Activated naive CD4-positive, alpha-beta T cell treated with anti-CD3 and anti-CD28 coated beads, Interleukin-2, amount 50 U/mL, for 16 hours (primary cell): Measurements from ENCODE around the gene SMIM33.
"Not testable (repeated sequence)": the region's sequence is repeated elsewhere in the genome, so short reads cannot be mapped to it uniquely, and the experiment has no call there.

Experiments used
- DNase-seq: peaks from one replicate; pipeline ENCODE4 v3.0.0-alpha.2; 2020

SMIM33 gene

DNA sequence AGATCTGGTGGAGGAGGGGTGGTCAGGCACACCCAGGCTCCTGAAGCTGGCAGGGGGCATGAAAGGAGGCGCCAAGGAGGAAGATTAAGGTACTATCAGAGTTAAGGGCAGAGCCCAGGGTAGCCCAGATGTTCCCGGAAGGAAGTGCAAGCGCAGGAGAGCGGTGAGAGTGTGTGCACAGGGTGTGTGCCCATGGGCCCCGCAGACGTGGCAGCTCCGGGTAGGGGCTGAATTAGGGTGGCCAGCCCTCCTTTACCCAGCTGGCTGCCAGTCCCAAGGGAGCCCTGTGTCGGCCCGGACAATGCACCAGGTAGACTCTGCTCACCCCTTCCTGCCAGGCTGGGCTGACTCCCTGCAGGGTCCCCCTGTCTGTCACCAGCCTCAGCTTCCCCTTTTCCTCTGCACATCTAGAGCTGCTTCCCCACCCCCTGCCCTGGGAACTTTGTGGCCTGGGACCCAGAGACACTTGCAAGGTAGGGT lies at the start of gene SMIM33:
SMIM33 (plus strand) TSS at position 184 of the 480 bp plus-strand sequence; CDS start at position 302, 118 bp downstream.
- peak; percentile 37 for DNase-seq

DNA sequence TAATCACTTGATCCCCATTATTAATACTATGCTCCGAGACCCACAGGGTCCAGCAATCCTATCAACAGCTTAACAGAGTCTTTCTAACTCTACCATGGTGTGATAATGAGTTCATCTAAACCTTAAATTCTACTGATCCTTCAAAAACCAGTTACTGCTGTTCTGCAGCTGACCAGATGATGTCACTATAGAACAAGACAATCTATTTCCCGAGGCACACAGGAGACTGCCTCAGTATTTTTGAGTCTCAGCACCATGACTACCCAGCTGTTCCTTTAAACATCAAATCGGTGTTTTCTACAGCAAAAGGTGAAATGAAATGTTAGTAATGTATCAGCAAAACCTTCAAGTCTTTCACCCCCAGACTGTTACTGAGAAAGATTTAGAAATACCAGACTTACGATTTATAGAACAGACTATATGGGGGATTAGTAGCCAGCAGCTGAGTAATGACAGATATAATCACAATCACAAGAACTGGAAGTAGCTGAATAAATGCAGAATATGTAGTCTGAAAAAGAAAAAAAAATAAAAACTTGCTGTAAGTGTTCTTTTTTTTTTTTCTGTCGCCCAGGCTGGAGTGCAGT lies 48.4 kb upstream of the SMIM33 start:
- DNase-seq = peak; percentile 38

DNA sequence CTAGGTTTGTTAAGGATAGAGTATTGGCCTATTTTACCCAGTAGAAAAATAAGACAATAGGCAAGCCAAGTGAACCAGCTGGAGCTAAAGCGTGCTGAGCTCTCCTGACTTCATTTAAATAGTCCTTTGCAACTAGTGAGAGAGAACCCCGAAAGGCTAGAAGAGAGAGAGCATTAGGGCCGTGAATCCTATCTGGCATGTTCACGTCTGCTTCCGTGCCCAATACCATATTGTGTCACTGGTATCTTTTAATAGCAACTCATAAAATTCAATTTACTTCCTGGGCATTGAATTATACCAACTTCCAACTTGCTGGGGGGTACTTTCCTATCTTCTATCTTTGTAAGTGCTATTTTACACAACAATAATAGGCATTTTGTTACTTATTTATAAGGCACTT lies 45.3 kb upstream of the SMIM33 start:
- DNase-seq = no peak

DNA sequence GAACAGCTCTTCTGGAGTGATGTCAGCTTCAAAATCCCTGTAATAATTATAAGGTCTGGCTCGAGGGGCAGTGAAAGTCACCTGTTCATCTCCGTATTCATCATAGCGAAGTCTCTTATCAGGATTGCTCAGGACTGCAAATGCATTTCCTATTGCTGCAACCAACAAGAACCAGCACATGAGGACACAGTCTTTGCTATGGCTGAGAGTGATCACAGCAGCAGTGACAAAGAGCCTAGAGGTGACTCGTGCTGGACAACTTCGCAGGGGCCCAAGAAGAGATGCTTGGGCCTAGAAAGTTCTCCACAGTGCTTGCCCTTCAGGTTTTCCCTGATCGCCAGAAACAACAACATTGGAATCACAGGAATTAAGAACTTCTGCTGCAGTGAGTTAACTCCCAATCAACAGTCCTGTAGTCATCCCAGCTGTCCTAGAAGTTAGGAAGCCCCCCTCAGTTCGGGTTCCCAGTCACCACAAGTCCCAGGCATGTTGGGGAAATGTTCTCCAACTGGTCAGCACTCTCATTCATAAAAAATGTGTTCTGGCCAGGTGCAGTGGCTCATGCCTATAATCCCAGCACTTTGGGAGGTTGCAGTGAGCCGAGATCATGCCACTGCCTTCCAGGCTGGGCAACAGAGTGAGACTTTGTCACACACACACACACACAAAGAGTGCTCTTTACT lies 44.5 kb upstream of the SMIM33 start:
- DNase-seq = no peak

DNA sequence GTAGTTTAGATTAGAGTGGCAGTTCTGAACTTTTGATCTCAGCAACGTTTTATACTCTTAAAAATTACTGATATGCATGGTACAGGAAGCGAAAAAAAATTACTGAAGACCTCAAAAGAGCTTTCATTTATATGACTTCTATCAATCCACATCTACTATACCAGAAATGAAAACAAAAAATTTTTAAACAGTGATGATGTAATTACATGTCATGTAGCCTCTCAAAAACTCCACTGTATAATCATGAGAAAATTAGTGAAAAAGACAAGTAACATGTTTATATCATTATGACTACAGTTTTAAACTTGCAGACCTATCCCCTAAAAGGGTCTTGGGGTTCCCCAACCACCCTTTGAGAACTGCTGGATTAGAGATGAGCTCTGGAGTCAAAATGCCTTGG lies 40.8 kb upstream of the SMIM33 start:
- no peak for DNase-seq

DNA sequence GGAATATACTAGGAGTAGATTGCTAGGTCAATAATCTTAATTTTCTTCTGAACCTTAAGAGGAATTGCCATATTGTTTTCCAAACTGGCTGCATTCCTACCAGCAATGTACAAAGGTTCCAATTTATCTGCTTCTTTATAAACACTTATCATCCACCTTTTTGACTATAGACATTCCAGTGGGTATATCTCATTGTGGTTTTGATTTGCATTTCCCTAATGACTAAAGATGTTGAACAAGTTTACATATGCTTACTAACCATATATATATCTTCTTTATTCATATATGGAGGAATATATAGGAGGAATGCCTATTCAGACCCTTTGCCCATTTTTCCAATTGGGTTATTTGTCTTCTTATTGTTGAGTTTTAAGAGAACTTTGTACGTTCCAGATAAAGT lies 39.1 kb upstream of the SMIM33 start:
- DNase-seq = no peak

DNA sequence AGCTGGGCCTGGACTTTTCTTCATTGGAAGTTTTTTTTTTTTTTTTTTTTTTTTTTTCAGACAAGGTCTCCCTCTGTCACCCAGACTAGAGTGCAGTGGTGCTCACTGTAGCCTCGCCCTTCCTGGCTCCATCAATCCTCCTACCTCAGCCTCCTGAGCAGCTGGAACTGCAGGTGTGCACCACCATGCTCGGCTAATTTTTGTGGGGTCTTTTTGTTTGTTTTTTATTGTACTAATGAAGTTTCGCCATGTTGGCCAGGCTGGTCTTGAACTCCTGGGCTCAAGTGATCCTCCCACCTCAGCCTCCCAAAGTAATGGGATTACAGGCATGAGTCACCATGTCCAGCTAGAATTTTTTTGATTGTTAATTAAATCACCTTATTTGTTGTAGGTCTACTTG lies 35.1 kb upstream of the SMIM33 start:
- DNase-seq = no peak

DNA sequence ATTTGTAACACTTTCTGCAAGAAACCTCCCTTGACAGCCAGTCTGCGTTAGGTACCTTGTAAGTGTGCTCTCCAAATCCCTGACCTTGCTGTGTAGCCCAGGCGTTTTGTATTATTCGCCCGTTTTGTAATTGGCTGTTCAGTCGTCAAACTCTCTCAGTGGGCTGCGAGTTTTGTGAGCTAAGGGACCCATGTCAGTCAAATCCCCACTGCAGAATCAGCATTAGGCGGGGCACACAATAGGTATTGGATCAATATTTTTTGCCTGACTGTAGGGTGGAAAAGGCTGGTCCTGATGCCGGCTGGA lies 32.1 kb upstream of the SMIM33 start:
- DNase-seq = no peak

DNA sequence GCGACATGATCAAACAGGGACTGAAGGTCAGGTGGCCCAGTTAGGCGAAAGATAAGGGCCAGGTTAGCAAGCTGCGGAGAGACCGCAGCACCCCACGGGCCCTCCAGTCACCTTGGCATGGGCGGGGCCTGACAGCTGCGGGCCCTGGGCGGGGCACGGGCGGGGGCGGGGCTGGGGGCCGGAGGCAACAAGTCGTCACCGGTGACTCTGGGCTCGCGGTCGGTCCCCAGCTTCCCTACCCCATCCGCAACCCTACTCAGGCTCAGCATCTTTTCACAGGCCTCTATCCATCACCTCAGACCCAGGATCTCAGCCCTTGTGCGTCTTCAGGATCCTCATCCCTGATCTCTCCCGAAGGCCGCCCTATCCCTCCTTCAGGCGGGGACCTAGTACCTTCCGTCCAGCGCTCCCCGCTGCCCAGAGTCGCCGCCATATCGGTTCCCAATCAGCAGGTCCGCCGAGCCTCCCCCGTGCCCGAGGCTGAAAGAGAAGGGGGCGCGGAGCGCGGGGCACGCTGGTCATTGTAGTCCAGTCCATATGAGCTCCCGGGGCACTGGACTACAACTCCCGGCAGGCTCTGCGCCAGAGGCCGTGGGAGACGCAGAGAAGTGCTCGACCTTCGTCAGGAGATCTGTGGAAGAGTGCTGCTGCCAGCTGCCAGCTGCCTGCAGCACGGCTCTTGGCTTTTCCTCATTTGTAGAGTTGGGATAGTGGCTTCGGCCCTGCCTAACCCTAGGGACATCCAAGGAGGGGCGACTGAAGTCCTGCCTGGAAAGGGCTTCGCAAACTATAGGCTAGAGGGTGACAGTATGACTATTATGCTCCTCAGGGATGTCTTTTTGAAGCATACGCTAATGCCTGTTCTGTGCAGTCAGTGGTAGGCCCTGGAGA lies 31.5 kb upstream of the SMIM33 start, which contains the start of gene DNAJC18:
DNAJC18 (minus strand) TSS at position 513 of the 891 bp plus-strand sequence; CDS start at position 433, 80 bp downstream.
- DNase-seq = peak; percentile 92

DNA sequence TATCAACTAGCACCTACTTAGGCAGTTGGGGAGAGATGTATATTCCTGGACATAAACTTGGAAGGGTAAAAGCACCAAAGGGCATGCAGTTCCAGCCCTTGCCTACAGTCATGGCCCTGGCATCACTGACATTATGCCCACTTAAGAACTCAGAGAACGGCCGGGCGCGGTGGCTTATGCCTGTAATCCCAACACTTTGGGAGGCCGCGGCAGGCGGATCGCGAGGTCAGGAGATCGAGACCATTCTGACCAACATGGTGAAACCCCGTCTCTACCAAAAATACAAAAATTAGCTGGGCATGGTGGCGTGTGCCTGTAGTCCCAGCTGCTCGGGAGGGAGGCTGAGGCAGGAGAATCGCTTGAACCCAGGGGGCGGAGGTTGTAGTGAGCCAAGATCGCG lies 30.4 kb upstream of the SMIM33 start:
- DNase-seq = not testable (repeated sequence)

DNA sequence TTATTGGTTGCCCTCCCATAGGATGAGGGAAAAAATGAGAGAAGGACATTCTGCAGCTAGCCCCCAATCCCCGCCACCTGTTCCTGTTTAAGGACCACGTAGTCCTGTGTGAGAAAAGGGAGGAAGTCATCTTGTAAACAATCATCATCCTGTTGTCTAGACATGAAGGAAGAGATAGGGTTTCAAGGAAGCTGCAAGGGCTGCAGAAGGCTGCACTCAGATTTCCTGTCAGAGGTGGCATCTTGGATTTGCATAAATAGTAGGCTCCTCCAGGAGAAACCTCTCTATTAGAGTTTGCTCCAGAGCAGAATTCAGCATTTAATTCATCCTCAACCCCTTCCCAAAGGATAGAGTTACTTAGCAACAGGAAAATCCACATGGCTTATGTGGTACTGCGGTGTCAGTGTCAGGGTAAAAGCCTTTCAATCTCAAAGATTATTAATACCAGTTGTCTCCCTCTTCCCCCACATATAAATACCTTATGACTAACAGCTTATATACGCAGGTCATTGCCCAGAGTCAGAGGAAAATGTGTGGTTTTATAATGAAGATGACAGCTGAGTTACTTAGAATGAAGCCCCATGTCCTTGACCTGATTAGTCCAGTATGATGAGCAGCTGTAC lies 26.9 kb upstream of the SMIM33 start:
- no peak for DNase-seq

DNA sequence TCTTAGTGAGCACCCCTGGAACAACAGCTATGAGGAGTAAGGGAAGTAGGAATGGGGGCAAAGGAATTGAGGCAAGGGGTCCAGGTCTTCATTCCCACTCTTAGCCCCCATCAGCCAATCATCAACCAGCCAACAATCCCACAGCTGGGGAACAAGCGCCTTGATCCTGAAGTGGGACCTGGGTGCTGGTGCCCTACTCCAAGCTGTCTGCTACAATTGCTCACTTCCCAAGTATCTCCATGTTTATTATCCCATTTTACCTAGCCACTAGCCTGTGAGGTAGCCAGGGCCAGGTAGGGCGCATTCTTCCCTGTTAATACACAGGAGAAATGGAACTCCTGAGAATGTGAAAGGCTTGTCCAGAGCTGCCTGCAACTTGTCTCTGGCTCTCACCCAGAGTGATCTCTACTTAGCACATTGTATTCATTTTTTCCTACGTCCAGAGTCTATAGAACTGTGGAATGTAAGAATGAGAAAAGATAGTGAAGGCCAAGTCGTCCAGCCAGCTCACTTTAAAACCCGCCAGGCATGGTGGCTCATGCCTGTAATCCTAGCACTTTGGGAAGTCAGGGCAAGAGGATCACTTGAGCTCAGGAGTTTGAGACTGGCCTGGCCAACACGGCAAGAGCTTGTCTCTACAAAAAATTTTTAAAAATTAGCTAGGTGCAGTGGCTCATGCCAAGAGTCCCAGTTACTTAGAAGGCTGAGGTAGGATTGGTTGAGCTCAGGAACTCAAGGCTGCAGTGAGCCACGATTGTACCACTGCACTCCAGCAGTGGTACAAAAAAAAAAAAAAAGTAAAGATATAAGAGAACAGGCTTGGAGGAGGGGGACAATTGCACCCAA lies 25.3 kb upstream of the SMIM33 start:
- DNase-seq = no peak

DNA sequence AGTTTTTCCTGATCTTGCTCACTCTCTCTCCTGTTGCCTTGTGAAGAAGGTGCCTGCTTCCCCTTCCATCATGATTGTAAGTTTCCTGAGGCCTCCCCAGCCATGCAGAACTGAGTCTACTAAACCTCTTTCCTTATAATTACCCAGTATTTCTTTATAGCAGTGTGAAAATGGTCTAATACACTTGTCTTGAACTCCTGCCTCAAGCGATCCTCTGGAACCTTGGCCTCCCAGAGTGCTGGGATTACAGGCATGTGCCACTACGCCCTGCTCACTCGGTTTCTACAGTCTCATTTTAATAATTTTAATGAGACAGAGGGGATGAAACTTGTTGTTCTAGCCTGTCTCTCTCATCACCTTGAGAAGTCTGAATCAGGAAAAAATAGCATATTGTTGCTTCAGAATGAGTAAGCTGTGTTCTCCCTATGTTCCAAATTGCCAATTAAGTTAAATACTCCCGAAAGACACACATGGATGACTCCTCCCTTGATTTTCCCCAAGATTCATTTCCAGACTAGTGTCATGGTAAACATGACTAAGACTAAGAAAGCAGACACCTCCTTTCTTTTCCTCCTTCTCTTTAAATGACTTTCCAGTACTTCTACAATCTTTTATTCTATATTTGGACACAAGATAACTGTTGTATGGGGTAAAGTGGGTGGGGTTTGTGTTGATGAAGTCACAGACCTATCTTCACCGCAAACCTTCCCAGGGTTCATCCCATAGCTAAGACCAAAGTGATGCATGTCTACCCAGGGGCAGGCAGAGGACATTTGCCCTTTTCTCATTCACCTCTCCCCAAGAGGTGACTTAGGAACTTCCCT lies 23.6 kb upstream of the SMIM33 start:
- no peak for DNase-seq

DNA sequence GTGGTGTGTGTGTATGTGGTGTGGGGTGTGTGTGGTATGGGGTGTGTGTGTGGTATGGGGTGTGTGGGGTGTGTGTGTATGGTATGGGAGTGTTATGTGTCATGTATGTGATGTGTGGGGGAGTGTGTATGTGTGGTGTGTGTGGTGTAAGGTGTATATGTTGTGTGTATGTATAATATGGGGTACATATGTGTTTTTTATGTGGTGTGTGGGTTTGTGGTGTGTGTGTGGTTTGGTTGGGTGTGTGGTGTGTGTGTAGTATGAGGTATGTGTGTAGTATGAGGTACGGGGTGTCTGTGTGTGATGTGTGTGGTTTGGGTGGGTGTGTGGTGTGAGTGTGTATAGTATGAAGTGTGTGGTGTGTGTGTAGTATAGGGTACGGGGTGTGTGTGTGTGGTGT lies 19.6 kb upstream of the SMIM33 start:
- DNase-seq = no peak

DNA sequence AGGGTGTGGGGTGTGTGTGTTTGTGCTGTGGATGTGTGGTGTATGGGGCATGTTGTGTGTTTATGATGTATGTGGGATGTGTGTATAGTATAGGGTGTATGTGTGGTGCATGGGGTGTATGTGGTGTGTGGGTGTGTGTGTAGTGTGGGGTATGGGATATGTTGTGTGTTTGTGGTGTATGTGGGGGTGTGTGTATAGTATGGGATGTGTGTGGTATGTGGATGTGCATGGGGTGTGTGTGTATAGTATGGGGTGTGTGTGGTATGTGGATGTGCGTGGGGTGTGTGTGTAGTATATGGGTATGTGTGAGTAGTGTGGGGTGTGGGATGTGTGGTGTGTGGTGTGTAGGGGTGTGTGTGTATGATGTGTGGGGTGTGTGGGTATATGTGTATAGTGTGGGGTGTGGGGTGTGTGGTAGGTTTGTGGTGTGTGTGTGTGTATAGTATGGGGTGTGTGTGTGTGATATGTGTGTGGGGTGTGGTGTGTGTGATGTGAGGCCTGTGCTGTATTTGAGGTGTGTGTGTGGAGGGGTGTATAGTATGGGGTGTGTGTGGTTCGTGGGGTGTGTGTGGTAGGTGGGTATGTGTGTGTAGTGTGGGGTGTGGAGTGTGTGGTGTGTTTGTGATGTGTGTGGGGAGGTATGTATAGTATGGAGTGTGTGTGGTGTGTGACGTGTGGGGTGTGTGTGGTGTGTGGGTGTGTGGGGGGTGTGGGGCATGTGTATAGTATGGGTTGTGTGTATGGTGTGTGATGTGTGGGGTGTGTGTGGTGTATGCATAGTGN lies 18.7 kb upstream of the SMIM33 start:
- DNase-seq = no peak

DNA sequence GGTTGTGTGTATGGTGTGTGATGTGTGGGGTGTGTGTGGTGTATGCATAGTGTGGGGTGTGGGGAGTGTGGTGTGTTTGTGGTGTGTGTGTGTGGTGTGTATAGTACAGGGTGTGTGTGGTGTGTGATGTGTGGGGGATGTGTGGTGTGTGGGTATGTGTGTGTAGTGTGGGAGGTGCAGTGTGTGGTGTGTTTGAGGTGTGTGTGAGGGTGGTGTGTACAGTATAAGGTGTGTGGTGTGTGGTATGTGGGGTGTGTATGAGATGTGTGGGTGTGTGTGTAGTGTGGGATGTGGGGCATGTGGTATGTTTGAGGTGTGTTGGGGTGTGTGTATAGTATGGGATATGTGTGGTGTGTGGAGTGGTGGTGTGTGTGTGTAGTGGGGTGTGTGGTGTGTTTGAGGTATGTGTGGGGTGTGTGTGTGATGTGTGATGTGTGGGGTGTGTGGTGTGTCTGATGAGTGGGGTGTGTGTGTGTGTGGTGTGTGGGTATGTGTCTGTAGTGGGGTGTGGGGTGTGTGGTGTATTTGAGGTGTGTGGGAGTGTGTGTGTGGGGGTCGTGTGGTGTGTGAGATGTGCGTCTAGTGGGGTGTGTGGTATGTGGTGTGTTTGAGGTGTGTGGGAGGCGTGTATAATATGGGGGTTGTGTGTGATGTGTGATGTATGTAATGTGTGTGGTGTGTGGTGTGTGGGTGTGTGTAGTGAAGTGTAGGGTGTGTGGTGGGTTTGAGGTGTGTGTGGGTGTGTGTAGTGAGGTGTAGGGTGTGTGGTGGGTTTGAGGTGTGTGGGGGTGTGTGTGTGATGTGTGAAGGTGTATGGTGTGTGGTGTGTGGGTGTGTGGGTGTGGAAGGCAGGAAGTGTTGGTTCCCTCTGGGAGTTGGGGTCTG lies 16.9 kb upstream of the SMIM33 start:
- DNase-seq = no peak

DNA sequence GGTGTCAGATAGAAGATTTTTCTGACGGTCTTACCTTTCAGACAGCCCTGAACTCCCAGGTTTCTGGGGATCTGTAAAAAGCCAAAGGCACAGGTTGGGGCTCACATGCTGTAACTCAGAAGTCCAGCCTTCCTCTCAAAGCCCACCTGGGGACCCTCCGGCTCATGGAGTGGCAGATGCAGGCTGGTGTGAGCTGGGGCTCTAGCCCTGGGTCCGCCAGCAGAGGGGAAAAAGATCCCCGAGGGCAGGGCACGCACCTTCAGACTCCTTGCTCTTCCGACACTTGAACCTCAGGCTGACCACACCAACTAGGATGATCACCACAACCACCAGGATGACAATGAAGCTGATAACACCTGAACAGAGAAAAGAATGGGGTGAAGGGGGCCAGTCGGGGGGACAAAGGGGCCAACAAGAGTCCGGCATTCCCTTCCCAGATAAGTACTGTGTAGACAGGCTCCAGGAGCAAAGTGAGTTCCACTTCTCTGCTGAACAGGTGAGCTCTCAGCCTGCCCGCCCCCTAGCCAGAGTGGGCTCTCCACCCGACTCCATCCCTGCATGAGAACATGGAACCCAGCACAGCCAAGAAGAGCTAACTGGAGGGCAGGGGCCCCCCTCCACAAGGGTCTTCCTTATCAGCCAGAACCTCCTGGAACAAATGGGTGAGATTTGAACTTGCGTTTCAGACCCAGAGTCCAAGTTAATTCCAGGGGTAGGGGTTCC lies 16.1 kb upstream of the SMIM33 start:
- DNase-seq = no peak

DNA sequence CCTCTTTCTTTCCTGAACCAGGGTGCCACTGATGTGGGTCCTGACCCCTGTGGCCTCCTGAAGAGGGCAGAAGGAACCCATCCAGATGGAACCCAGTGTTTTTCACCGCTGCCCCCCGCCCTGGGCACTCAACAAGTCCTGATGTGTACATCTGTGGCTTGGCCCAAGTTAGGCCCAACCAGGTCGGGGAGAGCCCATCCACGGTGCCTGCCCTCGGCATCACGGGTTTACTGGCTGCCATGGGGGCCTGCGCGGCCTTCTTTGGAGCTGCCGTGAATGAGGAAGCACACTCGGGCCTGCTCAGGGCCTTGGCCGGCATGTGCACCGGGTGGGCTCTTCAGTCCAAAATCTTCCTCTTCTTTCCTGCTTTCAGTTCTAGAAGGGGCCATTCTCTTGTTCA lies 14.0 kb upstream of the SMIM33 start:
- no peak for DNase-seq

DNA sequence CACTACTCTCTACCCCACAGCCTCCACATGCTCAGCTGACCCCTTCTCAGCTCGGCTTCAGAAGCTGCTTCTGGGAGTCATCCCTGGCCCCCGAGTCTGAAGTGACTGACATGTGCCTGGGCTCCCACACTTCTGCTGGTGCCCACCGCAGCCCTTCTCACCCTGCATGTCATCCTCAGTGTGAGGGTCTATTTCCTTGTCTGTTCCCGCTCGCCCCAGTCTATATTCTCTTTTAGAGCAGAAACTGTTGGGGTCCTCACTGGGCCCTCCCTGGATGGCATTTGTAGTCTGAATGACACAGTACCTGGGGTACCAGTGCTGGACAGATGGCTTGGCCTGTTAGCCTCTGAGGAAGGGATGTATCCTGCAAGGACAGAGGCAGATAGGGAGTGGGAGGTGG lies 13.6 kb upstream of the SMIM33 start:
- DNase-seq = no peak
